NT2/D1 (cell line): ENCODE data around the gene IRGC.

Experiments used
- YY1 ChIP-seq: IDR thresholded peaks from 2 replicates; pipeline ENCODE4 v1.6.1; 2011; ENCODE audit not compliant: insufficient read length, insufficient read depth
- ZNF274 ChIP-seq: IDR thresholded peaks from 2 replicates; pipeline ENCODE4 v1.6.1; 2011; ENCODE audit warnings: mild to moderate bottlenecking, low read depth, low read length

- no peak for TF ChIP-seq YY1
- TF ChIP-seq ZNF274, result no peak
These were observed 11.6 kb downstream of the IRGC start for GRCh38 chr19:43727593-43727853.
